Panc1 (cell line): Measurements from ENCODE around the gene SLC7A14. TPM values are rescaled to one million over a fixed set of nuclear protein-coding genes. Genes with fewer than 3 reads are reported as not detected.

Source experiments
- ATAC-seq: fragments of 200-7000 bp; cut with Tn5 transposase; 2 replicates; pipeline ENCODE4 v1.9.1; 2020; ENCODE audit warnings: mild to moderate bottlenecking, moderate library complexity
- BruUV-seq: library from RNA; stranded (reverse); fragments of 400-500 nt; replicated peaks from 2 replicates; lab custom pipeline; 2021; lab: Mats Ljungman, UMichigan
- CTCF ChIA-PET: fragments of 300-600 bp; sonication (Branson Sonifier 250); formaldehyde crosslinking; loops from one replicate; lab custom pipeline; 2022; ENCODE audit warnings: antibody characterized with exemption; lab: Charles Lee
- POLR2A ChIA-PET: fragments of 300-600 bp; sonication (Branson Sonifier 250); formaldehyde crosslinking; loops from one replicate; lab custom pipeline; 2022; ENCODE audit warnings: antibody characterized with exemption; lab: Charles Lee
- DNase-seq: peaks from one replicate; pipeline ENCODE4 v3.0.0-alpha.2; 2010; ENCODE audit warnings: low read depth, low spot score
- H3K27ac ChIP-seq: 2 replicates; pipeline ENCODE4 v1.5.1; 2011; ENCODE audit warnings: mild to moderate bottlenecking, low read length, inconsistent platforms
- H3K27me3 ChIP-seq: fragments of 200-500 bp; sonication (Bioruptor generic); 2 replicates; pipeline ENCODE4 v1.6.0; 2014; ENCODE audit warnings: low read length, inconsistent platforms; ENCODE audit not compliant: control insufficient read depth, insufficient read depth
- H3K36me3 ChIP-seq: fragments of 200-500 bp; sonication (Bioruptor generic); 2 replicates; pipeline ENCODE4 v1.5.1; 2014; ENCODE audit warnings: inconsistent platforms, mild to moderate bottlenecking, low read length, moderate library complexity; ENCODE audit not compliant: control insufficient read depth, insufficient read depth
- H3K4me1 ChIP-seq: 2 replicates; pipeline ENCODE4 v1.5.1; 2011; ENCODE audit warnings: inconsistent platforms, mild to moderate bottlenecking, low read length, moderate library complexity; ENCODE audit not compliant: control insufficient read depth, insufficient read depth
- H3K4me3 ChIP-seq, 2 experiments: 2 replicates each; pipeline ENCODE4 v1.5.1; 2011 to 2012; ENCODE audit warnings: low read depth in 2 of 2, low read length in 2 of 2, mild to moderate bottlenecking in 2 of 2, inconsistent platforms in 1 of 2, moderate library complexity in 1 of 2
- H3K9me3 ChIP-seq: fragments of 200-500 bp; sonication (Bioruptor generic); 2 replicates; pipeline ENCODE4 v1.5.1; 2014; ENCODE audit warnings: low read depth, mild to moderate bottlenecking, inconsistent platforms, low read length, moderate library complexity; ENCODE audit not compliant: control insufficient read depth, insufficient read depth
- POLR2AphosphoS5 ChIP-seq: IDR thresholded peaks from 2 replicates; pipeline ENCODE4 v1.6.1; 2012; ENCODE audit warnings: mild to moderate bottlenecking, low read depth, low read length, moderate library complexity
- SIN3A ChIP-seq: IDR thresholded peaks from 2 replicates; pipeline ENCODE4 v1.6.1; 2012; ENCODE audit warnings: low read depth, mild to moderate bottlenecking, low read length, moderate library complexity, borderline replicate concordance; ENCODE audit not compliant: insufficient read depth
- TCF7L2 ChIP-seq: IDR thresholded peaks from 2 replicates; pipeline ENCODE4 v1.6.1; 2011; ENCODE audit warnings: mild to moderate bottlenecking, low read depth, low read length, inconsistent platforms
- in situ Hi-C: cut with HindIII; loops from 2 replicates; pipeline ENCODE4 v1.10.0; 2016; ENCODE audit warnings: low sequenced_read_pairs, low pct_unique_long_range_greater_than_20kb
- intact Hi-C: fragments of 100-400 bp; cut with micrococcal nuclease; formaldehyde crosslinking; loops from one replicate; pipeline ENCODE4 v1.10.0; 2022; ENCODE audit not compliant: unreplicated experiment
- total RNA-seq: library from RNA; stranded (reverse); gene quantifications from one replicate; pipeline ENCODE4 v1.2.1, GENCODE V29; 2021; ENCODE audit not compliant: unreplicated experiment
- TF ChIP-seq, protein P1 (sequence below): fragments of 450-650 bp; IDR thresholded peaks from 2 replicates; pipeline ENCODE4 v1.5.1; 2017; ENCODE audit warnings: mild to moderate bottlenecking
- TF ChIP-seq, protein P2 (sequence below), 2 experiments: IDR thresholded peaks; 2 replicates each; pipeline ENCODE4 v1.6.1; 2011 to 2012; ENCODE audit warnings: low read depth in 2 of 2, control low read depth in 1 of 2, low read length in 1 of 2, mild to moderate bottlenecking in 1 of 2, moderate library complexity in 1 of 2; ENCODE audit not compliant: insufficient read depth in 1 of 2

Gene SLC7A14
- total RNA-seq, 1 experiment from 2014 or later, result not detected

DNA sequence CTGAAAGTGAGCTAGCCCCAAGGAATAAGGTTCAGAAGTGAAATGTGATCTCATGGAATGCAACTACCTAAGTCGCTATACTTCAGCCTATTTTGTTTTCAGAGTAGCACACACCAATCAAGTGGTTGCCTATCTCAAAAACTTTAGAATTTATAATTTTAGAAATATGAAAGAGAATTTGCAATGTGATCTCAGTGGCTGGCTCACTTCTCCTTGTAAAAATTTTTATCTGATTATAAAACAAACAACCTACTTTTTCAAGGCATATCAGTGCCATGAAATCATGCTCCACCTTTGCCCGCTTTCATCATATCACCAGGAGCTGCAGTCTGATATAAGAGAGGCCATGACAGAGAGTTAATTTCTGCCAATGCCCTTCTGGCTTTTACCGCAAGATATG lies 119.9 kb downstream of the SLC7A14 start:
- Histone ChIP-seq H3K27ac (no peak overlapping the region), H3K4me1 (peaks cover 6% of the 10 kb centered on the region), H3K9me3 (no peaks in the 10 kb centered on the region), H3K4me3 (no peak overlapping the region), H3K36me3 (no peaks in the 10 kb centered on the region), H3K27me3 (no peaks in the 10 kb centered on the region; the same call in 1 of the 2 replicates)
- ChIA-PET POLR2A (no interaction called here), CTCF (no interaction called here)
- BruUV-seq, result no TSS peak
- DNase-seq (no peak), ATAC-seq (no peak)
- intact Hi-C loops, result no loop called here
- TF ChIP-seq, protein P1, sequence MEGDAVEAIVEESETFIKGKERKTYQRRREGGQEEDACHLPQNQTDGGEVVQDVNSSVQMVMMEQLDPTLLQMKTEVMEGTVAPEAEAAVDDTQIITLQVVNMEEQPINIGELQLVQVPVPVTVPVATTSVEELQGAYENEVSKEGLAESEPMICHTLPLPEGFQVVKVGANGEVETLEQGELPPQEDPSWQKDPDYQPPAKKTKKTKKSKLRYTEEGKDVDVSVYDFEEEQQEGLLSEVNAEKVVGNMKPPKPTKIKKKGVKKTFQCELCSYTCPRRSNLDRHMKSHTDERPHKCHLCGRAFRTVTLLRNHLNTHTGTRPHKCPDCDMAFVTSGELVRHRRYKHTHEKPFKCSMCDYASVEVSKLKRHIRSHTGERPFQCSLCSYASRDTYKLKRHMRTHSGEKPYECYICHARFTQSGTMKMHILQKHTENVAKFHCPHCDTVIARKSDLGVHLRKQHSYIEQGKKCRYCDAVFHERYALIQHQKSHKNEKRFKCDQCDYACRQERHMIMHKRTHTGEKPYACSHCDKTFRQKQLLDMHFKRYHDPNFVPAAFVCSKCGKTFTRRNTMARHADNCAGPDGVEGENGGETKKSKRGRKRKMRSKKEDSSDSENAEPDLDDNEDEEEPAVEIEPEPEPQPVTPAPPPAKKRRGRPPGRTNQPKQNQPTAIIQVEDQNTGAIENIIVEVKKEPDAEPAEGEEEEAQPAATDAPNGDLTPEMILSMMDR, result no peak
- TF ChIP-seq SIN3A, result no peak
- no peak for TF ChIP-seq POLR2AphosphoS5
- in situ Hi-C loops, result no loop called here

DNA sequence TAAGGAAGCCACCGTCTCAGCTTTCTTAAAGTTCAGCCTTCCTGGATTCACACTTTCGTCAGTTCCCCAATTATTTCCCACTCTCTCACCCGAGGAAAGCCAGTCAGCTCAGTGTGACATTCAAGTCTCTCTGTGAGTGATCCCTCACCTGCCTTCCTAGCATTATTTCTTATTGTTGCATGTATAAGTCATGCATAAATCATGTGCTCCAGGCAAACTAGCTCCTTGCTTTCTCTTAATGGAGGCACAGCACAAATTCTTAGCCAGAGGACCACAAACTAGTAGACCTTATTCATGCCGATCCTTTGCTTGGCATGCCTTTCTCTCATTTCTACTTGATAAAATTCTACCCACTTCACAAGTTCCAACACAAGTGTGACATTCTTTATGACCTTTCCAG lies 122.9 kb downstream of the SLC7A14 start:
- BruUV-seq, result no TSS peak
- intact Hi-C loops (no loop called here), in situ Hi-C loops (no loop called here)
- ChIA-PET CTCF (no interaction called here), POLR2A (no interaction called here)
- TF ChIP-seq, protein P2, sequence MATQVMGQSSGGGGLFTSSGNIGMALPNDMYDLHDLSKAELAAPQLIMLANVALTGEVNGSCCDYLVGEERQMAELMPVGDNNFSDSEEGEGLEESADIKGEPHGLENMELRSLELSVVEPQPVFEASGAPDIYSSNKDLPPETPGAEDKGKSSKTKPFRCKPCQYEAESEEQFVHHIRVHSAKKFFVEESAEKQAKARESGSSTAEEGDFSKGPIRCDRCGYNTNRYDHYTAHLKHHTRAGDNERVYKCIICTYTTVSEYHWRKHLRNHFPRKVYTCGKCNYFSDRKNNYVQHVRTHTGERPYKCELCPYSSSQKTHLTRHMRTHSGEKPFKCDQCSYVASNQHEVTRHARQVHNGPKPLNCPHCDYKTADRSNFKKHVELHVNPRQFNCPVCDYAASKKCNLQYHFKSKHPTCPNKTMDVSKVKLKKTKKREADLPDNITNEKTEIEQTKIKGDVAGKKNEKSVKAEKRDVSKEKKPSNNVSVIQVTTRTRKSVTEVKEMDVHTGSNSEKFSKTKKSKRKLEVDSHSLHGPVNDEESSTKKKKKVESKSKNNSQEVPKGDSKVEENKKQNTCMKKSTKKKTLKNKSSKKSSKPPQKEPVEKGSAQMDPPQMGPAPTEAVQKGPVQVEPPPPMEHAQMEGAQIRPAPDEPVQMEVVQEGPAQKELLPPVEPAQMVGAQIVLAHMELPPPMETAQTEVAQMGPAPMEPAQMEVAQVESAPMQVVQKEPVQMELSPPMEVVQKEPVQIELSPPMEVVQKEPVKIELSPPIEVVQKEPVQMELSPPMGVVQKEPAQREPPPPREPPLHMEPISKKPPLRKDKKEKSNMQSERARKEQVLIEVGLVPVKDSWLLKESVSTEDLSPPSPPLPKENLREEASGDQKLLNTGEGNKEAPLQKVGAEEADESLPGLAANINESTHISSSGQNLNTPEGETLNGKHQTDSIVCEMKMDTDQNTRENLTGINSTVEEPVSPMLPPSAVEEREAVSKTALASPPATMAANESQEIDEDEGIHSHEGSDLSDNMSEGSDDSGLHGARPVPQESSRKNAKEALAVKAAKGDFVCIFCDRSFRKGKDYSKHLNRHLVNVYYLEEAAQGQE (IDR thresholded peaks at IDR 0.05; ENCODE audit: insufficient read depth in 1 of 2, low read depth in 2 of 2, low read length in 1 of 2), result no peak
- TF ChIP-seq SIN3A (no peak), TCF7L2 (no peak), POLR2AphosphoS5 (no peak)
- TF ChIP-seq, protein P1, result no peak
- Histone ChIP-seq H3K27me3 (no peaks in the 10 kb centered on the region; the same call in 1 of the 2 replicates), H3K27ac (no peak overlapping the region), H3K36me3 (no peaks in the 10 kb centered on the region), H3K4me3 (no peak overlapping the region), H3K9me3 (no peaks in the 10 kb centered on the region), H3K4me1 (peaks cover 2% of the 10 kb centered on the region)
- ATAC-seq (no peak), DNase-seq (no peak)
